Activated T-helper 1 cell treated with anti-CD3 and anti-CD28 coated beads, Interleukin-2, amount 50 U/mL, for 16 hours (primary cell): Measurements from ENCODE around the gene UEVLD.

Experiments used
- DNase-seq, 2 donors: peaks; one replicate each; pipeline ENCODE4 v3.0.0-alpha.2; 2020; ENCODE audit warnings: low read depth in 1 of 2, low spot score in 1 of 2

UEVLD gene

GRCh38 chr11:18502352-18502751, 86.2 kb downstream of the UEVLD start:
- DNase-seq = no peak

GRCh38 chr11:18501629-18502028, 86.9 kb downstream of the UEVLD start:
- DNase-seq = no peak

- DNase-seq = no peak
Measured at GRCh38 chr11:18498039-18498438, 90.5 kb downstream of the UEVLD start.

GRCh38 chr11:18495703-18496102, 92.8 kb downstream of the UEVLD start:
- no peak for DNase-seq

GRCh38 chr11:18495271-18495670, 93.3 kb downstream of the UEVLD start:
- no peak for DNase-seq

GRCh38 chr11:18493310-18493709, 95.2 kb downstream of the UEVLD start:
- DNase-seq = no peak

- no peak for DNase-seq
Measured at GRCh38 chr11:18492888-18493287, 95.6 kb downstream of the UEVLD start.

GRCh38 chr11:18491924-18492323, 96.6 kb downstream of the UEVLD start:
- DNase-seq = no peak

GRCh38 chr11:18490736-18491485, 97.6 kb downstream of the UEVLD start:
- DNase-seq = no peak

- DNase-seq = no peak
Measured at GRCh38 chr11:18490319-18490718, 98.2 kb downstream of the UEVLD start.

GRCh38 chr11:18485913-18486528, 102.5 kb downstream of the UEVLD start:
- no peak for DNase-seq
